Measurements from ENCODE around the gene GRAP2.

DNA sequence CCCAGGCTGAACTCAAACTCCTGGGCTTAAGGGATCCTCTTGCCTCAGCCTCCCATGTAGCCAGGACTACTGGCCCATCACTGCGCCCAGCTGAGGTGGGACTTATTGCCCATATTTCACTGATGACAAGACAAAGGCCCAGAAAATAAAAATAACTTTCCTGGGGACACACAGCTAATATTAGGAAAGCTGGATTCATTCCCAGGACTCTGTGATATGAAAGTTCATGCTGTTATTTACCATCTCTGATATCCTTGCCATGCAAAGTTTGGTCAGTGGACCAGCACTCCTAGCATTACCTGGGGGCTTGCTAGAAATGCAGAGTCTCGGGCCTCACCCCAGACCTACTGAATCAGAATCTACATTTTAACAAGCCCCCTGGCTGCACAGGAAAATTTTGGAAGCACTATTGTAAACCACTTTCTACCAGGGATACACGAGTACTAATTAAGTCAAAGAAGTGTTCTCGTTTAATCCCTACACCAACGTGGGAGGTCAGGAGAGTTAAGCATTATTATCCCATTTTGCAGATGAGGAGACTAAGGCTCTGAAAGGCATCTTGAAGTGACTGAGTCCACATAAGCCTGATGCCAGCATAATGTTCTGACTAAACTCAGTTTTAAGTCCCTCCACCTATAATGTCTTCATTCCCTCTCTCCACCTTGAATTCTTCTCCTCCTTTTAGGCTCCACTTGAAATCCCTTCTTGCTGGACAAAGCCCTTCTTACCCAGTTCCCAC lies 91.4 kb downstream of the GRAP2 start:
- TF ChIP-seq SIN3A (IDR thresholded peaks at IDR 0.05; ENCODE audit: borderline replicate concordance, insufficient read depth, low read length): no peak
- TF ChIP-seq, protein P1, sequence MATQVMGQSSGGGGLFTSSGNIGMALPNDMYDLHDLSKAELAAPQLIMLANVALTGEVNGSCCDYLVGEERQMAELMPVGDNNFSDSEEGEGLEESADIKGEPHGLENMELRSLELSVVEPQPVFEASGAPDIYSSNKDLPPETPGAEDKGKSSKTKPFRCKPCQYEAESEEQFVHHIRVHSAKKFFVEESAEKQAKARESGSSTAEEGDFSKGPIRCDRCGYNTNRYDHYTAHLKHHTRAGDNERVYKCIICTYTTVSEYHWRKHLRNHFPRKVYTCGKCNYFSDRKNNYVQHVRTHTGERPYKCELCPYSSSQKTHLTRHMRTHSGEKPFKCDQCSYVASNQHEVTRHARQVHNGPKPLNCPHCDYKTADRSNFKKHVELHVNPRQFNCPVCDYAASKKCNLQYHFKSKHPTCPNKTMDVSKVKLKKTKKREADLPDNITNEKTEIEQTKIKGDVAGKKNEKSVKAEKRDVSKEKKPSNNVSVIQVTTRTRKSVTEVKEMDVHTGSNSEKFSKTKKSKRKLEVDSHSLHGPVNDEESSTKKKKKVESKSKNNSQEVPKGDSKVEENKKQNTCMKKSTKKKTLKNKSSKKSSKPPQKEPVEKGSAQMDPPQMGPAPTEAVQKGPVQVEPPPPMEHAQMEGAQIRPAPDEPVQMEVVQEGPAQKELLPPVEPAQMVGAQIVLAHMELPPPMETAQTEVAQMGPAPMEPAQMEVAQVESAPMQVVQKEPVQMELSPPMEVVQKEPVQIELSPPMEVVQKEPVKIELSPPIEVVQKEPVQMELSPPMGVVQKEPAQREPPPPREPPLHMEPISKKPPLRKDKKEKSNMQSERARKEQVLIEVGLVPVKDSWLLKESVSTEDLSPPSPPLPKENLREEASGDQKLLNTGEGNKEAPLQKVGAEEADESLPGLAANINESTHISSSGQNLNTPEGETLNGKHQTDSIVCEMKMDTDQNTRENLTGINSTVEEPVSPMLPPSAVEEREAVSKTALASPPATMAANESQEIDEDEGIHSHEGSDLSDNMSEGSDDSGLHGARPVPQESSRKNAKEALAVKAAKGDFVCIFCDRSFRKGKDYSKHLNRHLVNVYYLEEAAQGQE (IDR thresholded peaks at IDR 0.05; ENCODE audit: insufficient read depth in 1 of 2, low read depth in 2 of 2, low read length in 2 of 2): no peak
- TF ChIP-seq POLR2AphosphoS5 (IDR thresholded peaks at IDR 0.05; ENCODE audit: low read depth, low read length): no peak
